ENCODE data around the gene CD99L2.
A peak's percentile ranks its signal among the peaks of the same experiment; 100 is the strongest.

CD99L2 gene

DNA sequence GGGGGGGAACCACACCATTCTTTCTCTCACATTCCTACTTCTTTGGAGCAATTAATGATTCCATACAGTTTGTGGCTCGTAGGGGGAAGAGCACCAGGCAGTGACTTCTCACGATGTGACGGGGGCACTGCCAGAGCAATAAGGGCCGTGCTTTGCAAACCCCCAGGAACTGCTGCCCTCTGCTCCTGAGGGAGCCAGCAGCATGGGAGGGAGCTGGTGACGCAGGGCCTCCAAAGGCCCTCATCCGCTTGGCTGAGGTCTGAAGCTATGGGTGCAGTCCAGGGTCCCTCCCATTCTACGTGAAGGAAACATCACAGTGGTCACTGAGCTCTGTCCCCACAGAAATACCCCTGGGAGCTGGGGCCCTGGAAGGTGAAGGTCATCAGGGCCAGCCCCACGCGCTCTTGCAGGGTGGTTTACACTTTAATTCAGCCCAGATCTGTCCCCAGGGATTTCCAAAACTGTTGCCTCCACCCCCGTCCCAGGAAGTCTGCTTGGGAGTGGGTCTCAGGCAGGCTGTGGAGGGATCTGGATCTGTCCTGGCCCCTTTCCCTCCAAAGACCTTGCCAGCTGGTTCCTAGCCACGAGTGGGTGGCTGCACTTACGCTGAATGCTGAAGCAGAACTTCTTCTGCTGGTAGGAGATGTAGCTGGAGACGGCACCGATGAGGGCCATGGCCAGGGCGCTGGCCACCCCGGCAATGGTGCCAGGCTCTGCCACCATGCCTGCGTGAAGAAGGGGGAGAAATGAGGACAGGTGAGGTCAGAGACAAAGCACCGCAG is 122.7 kb downstream of the CD99L2 start:
- DNase-seq, result no peak

DNA sequence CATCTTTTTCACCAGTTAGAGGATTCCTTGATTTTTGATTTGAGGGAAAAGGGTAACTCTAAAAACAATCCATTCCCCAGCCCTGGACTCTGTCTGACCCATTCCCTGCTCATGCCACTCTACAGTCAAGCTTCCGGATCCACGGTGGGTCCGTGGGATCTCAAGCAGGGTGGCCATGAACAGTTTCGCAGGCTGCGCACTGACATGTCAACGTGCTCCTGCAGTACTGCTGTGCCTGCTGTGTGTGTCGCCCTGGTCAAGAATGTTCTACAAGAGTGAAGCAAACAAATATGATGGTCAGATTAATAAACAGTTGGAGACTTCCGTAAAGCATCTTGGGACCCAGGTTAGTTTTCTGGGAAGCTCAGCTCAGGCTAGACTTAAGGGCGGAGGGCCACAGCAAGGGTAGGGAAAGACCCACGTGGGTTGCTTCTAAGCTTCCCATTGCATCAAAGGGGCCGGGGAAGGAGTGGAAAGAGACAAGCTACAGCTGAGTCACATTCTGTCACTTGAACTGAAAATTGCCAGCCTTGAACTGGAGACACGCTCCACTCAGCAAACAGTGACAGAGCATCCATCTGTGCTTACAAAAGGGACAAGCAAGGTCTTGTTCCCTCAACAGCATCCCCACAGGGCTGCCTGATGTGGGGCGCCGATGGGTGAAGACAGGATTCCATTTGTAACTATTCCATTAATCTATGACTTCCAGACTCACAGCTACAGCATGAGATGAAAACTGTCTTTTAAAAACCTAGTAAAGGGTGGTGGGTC is 123.5 kb downstream of the CD99L2 start:
- no peak for DNase-seq

DNA sequence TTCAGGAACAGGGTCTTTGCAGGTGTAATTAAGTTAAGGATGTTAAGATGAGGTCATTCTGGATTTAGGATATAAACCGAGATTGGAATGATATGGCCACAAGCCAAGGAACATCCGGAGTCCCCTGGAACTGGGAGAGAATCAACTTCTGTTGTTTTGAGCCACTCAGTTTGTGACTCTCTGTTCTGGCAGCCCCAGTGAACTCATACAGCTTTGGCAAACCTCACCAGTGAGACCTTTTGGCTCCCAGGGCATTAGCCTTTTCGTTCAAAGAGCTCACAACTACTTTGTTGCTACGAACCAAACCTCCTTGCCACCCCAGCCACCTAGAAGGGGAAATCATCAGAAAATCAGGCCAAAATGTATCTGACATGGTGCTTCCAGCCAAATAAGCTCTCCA is 124.8 kb downstream of the CD99L2 start:
- no peak for DNase-seq

DNA sequence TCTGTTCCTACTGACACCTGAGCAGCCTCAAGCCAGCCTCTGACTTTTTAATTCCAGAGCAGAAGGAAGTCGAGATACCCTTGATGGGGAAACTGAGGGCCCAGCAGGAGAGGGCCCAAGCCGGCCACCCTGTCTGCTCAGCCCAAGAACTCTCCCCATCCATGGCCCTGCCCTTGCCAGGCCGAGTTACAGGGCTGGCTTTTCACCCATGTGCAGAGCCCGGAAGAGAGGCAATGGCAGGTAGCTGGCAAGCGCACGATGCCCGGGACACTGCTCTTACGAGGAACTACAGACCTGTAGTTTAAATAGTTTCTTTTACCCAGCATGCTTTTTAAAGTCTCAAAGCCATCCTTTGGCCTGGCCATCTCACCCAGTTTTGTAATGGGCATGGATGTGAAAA is 125.4 kb downstream of the CD99L2 start:
- DNase-seq, result no peak

DNA sequence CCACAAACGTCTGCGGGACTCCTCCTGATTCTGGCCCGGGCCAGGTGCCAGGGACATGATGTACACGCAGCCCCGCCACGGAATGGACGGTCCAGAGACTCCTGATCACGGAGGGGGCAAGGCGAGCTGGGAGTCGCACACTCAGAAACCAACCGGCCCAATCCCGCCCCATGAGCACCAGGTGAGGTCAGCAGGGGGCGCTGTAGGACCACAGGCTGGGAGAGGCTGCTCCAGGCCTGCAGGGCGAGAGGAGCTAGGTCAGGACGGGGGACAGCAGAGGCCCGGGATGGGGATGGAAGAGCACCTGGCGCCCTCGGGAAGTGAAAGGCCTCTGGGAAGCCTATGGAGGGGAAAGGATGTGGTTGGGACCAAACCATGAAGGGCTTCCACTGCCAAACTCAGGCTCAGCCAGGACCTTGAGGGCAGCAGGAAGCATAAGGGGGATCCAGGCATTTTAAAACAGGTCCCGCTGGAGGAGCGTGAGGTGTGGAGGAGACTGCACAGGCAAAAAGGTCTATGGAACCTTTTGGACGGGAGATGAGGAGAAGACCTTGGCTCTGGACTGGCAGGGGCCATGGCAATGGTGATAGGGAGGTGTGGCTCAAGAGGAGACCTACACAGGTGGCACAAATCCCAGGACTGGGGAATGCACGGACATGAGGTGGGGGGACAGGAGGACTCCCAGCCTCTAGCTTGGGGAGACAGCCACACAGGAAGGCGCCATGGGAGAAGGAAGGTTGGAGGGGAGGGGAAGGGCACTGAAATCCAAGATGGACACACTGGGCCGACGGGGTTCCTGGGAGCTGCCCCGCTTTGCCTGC is 126.1 kb downstream of the CD99L2 start:
- peak; percentile 34 to 66 for DNase-seq

DNA sequence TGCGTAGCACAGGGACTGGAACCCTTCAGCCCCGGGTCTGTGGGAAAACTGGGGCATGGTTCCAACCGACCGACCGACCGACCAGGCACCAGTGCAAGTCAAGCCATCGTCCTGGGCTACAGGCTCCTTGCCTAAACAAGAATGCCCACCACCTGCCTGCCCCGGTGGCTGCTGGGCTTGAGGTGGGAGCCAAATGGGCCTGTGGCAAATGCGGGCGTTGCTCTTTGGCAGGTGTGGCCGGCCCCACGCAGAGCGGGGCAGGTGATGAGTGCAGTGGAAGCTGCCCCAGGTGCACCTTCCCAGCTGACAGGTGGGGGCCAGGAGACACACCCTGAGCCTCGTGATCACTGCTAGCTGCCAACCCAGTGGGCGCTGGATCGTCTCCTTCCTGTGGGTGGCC is 127.4 kb downstream of the CD99L2 start:
- DNase-seq, result no peak

DNA sequence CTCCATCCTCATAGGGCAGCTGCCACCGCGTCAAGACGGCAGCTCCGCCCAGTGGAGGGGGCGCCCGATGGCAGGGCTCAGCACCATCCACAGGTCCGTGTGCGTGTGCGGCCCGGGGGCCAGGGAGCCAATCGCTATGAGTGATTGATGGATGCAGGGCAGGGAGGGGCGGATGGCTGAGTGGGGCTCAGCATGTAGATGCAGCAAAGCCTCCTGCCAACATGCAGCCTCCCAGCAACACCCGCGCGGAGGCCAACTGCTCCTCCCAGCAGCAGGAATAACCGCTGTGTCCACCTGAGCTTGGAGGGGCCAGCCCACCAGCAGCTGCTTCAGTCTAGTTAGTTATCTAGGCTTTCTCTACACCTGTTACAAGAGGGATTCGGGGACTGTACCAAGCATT is 127.8 kb downstream of the CD99L2 start:
- DNase-seq, result no peak

DNA sequence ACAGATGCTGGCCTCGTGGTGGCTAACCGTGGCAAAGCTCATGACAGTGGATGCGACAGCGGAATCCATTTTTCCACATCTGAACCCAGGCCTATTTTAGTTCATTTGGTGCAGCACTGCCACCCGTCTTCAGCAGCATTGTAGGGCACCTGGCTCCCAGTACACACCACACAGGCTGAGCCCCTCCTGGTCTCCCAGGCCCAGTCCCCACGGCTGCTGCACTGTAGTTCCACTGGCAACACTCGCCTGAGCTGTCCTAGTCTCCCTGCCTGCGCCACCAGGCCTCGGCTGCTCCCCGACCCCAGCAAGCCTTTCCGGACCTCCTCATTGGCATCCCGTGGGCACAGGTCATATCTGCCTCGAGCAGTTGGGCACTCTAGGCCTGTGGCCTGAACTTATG is 129.1 kb downstream of the CD99L2 start:
- no peak for DNase-seq

DNA sequence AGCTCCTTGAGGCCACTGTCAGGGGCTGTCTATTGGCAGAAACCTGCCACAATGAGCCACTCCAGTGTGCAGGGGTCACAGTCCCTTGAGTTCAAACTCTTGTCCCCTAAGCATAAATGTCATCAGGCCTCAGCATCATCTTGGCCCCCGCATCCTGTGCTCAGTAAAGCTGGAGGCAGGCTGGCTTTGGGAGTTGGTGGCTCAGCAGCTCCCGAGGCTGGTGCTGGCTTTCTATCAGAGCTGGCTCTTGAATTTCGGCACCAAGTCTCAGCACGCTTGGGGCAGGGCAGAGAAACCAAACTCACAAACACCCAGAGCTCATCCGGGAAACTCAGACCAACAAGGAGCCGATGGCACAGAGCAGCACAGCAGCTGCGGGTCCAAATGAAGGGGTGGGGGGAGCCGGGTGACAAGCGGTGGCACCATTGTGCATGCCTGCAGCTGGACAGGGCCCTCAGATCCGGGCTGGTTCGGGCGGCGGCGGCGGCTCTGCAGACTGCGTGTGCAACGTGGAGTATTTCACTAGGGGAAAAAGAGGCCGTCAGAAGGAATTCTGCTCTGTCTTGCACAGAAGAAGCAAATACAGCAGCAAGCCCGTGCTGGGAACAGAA is 129.8 kb downstream of the CD99L2 start:
- no peak for DNase-seq

DNA sequence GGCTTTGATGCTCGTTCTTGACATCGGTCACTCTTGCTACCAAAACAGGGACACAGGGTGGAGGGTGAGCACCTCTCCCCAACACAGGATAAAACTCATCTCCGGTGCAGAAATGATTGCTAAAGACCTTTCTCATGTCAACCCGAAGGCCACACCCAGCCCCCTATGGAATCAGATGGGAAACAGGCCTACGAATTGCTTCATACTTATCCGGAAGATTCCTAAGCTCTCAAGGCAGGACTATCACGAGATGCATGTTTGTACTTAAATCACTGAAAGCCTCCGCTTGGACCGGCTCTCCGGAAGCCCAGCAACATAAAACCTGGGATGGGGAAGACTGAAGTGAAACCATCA is 130.4 kb downstream of the CD99L2 start:
- no peak for DNase-seq

DNA sequence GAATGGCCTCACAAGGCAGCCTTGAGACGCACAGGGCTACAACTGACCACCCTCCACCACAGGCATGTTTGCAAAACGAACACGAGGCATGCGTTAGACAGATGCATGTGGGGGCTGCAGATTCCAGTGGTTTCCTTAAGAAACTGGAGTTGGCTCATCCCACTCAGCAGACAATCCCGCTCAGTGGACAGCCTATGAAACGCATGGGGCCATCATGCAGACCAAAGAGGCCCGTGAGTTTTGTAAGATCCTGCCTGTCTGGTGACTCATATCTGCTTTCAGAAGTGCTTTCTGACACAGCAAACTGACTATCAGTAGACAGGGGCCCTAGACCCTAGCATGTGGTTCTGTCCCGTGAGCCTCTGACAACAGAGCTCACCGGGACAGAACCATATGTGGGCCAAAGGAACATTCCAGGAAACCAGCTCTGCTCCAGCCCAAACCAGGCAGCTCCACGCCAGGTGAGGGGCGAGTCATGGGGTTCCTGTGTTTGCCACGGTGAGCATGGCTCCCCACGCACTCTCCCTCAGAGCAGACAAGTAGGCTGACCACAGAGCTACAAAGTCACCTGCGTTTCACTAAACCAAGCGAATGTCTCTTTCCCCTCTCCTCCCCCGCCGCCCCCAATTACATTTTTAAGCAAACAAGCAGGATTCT is 130.9 kb downstream of the CD99L2 start:
- DNase-seq, result no peak

DNA sequence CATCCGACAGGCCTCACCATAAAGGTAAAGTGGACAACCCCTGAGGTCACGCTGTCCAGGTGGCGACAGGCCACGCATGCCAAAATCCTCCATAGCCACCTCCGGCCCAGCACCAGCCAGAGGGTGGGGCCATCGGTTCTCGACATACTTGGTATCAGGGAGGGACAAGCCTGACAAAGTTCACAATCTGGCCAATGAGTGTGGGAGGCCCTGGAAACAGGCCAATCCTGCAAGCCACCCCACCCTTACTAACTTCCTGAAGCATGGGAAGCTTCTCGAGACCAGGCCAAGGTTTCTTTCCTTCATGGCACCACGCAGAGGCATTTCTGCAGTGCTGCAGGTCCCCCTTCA is 131.4 kb downstream of the CD99L2 start:
- DNase-seq, result no peak

DNA sequence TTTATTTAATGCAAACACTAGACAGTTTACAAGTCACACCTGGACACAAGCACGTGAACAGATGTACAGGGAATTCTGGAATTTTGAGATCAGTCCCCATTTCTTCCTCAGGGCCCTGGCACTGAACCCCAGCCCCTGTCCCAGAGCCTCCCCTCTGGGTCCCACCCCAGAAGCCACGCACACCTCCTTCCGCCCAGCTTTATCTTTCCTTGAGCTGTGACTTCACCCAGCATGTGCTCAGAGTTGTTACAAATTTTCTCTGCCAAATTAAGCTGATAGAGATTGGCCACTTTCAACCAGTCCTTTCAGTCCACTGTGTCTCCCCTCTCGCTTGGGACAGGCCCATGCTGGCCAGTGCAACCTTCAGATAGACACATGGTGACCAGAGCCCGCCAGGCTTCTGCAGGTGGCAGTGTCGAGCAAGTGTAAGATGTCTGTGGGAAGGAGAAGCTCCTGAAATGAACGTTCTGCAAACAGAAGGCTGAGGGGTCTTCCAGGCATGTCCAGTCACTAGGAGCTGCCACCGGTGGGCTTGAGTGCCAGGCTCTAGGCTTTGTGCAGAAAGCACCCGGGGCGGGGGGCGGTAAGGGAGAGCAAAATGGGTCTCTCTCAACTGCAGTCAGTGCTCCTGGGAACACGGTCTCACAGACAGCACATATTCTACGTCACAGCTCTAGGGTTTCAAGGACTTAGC is 132.0 kb downstream of the CD99L2 start:
- no peak for DNase-seq

DNA sequence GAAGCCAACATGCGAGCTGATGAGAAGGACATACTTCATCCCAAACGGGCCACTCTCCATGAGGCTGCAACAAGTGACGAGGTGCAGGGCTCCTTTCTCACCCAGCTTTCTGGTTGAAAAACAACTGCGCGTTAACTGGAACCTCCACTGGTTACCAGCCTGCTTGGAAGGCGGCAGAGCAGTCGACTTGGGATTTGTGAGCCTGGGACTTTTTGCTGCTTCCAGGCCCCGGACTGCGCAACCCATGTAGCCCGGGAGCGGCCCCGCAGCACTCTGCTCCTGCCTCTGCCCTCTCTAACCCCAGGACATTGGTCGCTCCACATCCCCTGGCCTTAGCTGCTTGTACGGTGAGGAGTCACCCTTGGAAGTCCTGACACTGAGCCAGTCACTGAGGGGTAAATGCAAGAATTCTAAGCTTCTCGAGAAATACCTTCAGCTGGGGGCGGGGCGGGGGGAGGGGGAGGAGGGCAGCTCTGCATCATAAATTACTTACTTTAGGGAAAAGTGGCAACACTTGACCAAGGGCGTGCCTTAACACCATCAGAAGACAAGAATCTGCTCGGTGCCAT is 132.6 kb downstream of the CD99L2 start:
- DNase-seq, result no peak

DNA sequence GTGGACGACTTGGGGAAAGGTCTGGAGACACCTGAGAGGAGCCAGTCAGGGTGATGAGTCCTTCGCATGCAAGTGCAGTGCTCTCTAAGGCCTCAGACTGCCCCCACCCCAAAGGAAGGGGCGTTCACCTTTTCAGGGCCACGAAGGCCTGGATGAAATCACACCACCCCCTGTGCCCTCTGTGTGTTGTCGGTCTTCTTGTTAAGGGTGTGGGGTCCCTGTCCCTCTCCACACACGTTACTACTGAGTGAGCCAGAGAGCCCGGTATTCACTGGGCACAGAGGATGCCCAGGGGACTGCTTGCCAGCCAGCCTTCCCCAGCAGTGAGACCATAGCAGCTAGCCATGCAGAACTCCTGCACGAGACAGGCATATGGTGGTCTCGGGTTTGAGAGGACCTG is 133.2 kb downstream of the CD99L2 start:
- no peak for DNase-seq

DNA sequence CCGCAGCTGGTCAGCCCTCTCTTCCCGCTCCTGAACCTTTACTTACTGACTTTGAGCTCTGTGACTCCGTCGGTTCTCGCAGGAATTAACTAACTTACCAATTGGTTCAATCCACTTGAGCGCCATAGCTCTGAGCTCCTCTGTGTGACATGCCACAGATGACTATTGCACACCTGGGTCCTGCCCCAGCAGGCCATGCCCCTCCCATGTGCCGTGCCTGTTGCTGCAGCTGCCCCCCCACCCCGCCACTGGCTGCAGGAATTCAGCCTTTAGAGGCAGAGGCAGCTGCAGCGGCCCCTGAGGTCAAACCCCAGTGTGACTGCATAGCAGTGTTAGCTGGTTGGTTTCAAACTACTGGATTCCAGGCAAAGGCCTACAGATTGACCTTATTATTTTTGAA is 134.7 kb downstream of the CD99L2 start:
- no peak for DNase-seq

DNA sequence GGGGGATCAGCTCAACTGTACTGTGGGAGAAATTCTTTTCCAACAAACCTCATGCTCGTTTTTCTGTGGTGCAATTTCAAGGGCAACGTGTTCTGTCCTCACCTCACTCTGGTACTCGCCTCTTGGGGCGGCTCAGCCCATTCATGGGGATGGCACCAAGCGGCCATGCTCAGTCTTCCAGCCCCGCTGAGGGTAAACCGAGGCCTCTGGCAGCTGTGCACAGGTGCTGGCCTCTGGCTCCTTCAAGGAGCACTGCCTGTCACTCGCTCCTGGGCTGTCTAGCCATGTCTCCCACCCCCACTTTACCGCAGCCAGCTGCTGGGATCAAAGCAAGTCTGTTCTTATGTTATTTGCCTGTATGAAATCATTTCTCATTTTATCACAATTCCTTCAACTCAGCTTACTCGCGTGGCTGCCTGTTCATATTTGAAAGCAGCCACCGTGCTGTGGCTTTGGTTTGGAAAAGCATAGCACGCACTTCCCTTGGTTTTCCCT is 135.1 kb downstream of the CD99L2 start:
- no peak for DNase-seq

DNA sequence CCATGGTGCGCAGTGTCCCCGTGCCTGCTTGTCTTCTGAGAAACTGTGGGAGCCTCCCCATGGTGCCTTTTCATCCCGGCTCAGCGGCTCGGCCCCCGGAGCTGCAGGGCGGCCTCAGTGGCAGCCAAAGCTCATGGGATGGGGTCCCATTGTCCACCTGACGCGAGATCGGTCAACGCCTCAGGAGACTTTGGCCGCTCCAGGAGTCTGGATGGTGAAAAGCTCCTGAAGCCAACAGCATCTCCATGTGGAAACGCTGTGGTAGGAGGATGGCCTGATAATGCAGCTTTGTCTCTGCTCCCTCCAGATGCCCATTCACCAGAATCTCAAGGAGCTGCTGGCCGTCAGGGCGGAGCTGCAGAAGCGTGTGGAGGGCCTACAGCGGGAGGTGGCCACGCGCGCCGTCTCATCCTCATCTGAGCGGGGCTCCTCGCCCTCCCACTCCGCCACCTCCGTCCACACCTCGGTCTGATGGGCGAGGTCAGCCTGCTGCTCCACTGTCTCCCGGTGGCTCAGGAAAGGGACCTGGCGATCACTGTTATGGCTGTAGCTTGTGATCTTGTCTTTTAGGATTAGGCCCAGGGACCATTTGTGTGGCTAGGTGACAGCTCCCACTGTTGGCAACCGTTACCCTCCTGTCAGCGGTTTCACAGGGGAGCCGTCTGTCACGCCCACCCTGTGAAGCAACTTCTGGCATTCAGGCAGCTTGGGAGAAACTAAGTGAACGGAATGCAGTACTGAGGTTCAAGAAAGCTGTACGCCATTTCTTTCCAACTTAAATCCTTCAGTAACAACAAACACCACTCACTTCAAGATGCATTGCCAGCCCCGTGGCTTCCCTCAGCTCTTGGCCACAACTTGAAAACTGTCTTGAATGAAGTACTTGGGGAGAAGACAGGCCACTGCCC is 136.0 kb downstream of the CD99L2 start:
- no peak for DNase-seq

DNA sequence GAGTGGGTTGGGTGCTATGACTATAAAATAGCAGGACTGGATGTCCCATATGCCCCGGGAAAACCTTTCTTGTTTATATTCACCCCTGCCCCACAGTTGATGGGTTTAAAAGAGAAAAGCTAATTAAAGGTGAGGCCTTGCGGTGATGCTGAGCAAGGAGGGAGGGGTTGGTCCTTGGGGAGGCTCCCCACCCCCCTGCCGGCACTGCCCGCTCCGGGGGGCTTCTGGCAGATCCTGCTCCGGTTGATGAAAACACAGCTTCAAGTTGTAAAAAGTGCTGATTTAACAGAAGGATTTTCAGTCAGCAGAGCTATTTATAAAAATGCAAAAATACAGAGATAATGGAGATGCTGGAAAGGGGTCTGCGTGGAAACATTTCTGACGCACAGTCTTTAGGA is 136.7 kb downstream of the CD99L2 start:
- DNase-seq, result no peak

DNA sequence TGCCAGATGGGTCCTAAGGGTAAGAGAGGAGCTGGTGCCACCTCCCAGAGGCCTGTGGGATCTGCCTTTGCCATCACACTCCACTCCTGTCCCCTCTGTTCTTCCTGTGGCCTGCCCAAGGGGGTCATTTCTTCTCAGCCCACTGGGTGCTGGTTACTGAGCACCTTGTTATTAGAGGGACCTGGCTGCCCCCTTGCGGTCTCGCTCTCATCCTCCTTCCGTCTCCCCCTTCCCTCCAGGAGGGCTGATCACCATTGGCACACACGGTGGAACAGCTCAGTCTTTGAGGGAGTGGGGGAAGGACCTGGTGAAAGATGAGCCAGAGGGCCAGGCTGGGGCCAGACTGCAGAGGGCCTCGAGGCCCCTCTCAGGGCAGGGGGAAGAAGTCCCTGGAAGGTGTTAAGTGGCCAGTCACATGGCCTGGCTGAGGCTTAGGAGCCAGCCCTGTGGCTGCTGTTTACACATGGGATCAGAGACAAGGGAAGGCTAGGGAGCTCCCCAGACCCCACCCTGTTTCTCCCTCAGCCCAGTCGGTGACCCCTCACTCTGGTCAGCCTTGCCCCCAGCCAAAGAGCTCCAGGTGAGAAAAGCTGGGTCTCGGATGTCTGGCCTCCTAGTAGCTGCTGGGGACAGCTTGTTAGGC is 137.2 kb downstream of the CD99L2 start:
- DNase-seq, result no peak

Measured in SHP77 (cell line).